K562 (cell line): ENCODE results near the gene CT45A10. TPM values are rescaled to one million over a fixed set of nuclear protein-coding genes. Genes with fewer than 3 reads are reported as not detected.
A peak's percentile ranks its signal among the peaks of the same experiment; 100 is the strongest.

ENCODE experiments used
- ATAC-seq: fragments of 200-7000 bp; cut with Tn5 transposase; 3 replicates; pipeline ENCODE4 v1.9.1; 2020; ENCODE audit warnings: moderate library complexity
- Bru-seq: library from RNA; stranded (reverse); fragments of 400-500 nt; gene quantifications from one replicate; lab custom pipeline; 2021; lab: Mats Ljungman, UMichigan
- BruChase-seq, 2 experiments: library from RNA; stranded (reverse); fragments of 400-500 nt; gene quantifications; one replicate each; lab custom pipeline; 2021; lab: Mats Ljungman, UMichigan
- BruUV-seq: library from RNA; stranded (reverse); fragments of 400-500 nt; replicated peaks from 2 replicates; lab custom pipeline; 2021; lab: Mats Ljungman, UMichigan
- CTCF ChIA-PET: fragments of 300-600 bp; formaldehyde crosslinking; extraction: SDS; loops from one replicate; lab custom pipeline; 2021; ENCODE audit warnings: low intra/inter-chr PET ratio; lab: Yijun Ruan, JAX
- POLR2A ChIA-PET: fragments of 300-600, 350-650 bp; sonication (Branson Sonifier 250); formaldehyde crosslinking; extraction: SDS; loops from one replicate; lab custom pipeline; 2021; ENCODE audit warnings: antibody characterized with exemption, inconsistent platforms; lab: Yijun Ruan, JAX
- DNase-seq, 4 experiments: peaks; one replicate each; pipeline versions ENCODE4 v3.0.0 to v3.0.0-alpha.2; 2011 to 2018; ENCODE audit warnings: low spot score in 3 of 4, mixed read lengths in 3 of 4; ENCODE audit errors: extremely low read depth in 1 of 4
- FAIRE-seq: peaks from 2 replicates; lab custom pipeline; 2011; peaks lifted over from hg19 to GRCh38; lab: Jason Lieb, UNC
- H2AFZ ChIP-seq: 2 replicates; pipeline ENCODE4 v1.6.0; 2011; ENCODE audit warnings: low read depth, low read length, control low read depth, inconsistent platforms
- H3K27ac ChIP-seq: fragments of 200-600 bp; 3 replicates; pipeline ENCODE4 v1.8.0; 2011; ENCODE audit warnings: low read depth, mild to moderate bottlenecking, control low read depth, inconsistent platforms, low read length, moderate library complexity, mixed read lengths; ENCODE audit errors: extremely low read depth
- H3K27me3 ChIP-seq, 2 experiments: fragments of 300-600 bp in 1 of 2; 2 replicates in 1 of 2; 3 replicates in 1 of 2; pipeline versions ENCODE4 v1.6.0 to v1.8.0; 2011; ENCODE audit warnings: inconsistent platforms in 2 of 2, low read length in 2 of 2, mild to moderate bottlenecking in 1 of 2, mixed read lengths in 1 of 2, moderate library complexity in 1 of 2; ENCODE audit not compliant: control insufficient read depth in 2 of 2, insufficient read depth in 2 of 2
- H3K36me3 ChIP-seq: fragments of 300-600 bp; 3 replicates; pipeline ENCODE4 v1.8.0; 2011; ENCODE audit warnings: mild to moderate bottlenecking, low read length, inconsistent platforms; ENCODE audit not compliant: control insufficient read depth, insufficient read depth
- H3K4me1 ChIP-seq, 2 experiments: fragments of 200-600 bp in 1 of 2; replicated peaks in 1 of 2; 2 replicates in 1 of 2; 3 replicates in 1 of 2; pipeline versions ENCODE4 v1.5.1 to v1.8.0; 2011; ENCODE audit warnings: inconsistent platforms in 2 of 2, low read length in 2 of 2, mild to moderate bottlenecking in 1 of 2, mixed read lengths in 1 of 2, moderate library complexity in 1 of 2; ENCODE audit not compliant: control insufficient read depth in 2 of 2, insufficient read depth in 2 of 2
- H3K4me2 ChIP-seq: 2 replicates; pipeline ENCODE4 v1.6.1; 2011; ENCODE audit warnings: low read length, control low read depth, inconsistent platforms, mixed read lengths; ENCODE audit not compliant: insufficient read depth
- H3K4me3 ChIP-seq: fragments of 200-600 bp; sonication (generic), shearing (Covaris generic); 2 replicates; pipeline ENCODE4 v1.5.1; 2016; ENCODE audit warnings: control low read depth, inconsistent platforms
- H3K79me2 ChIP-seq: fragments of 200-600 bp; 3 replicates; pipeline ENCODE4 v1.8.0; 2011; ENCODE audit warnings: low read length, inconsistent platforms; ENCODE audit not compliant: control insufficient read depth, insufficient read depth
- H3K9ac ChIP-seq, 2 experiments: 2 replicates each; pipeline versions ENCODE4 v1.6.0 to v1.6.1; 2011; ENCODE audit warnings: low read depth in 2 of 2, low read length in 2 of 2, control low read depth in 1 of 2, inconsistent platforms in 1 of 2, mild to moderate bottlenecking in 1 of 2, mixed read lengths in 1 of 2; ENCODE audit not compliant: insufficient read depth in 1 of 2
- H3K9me1 ChIP-seq: one replicate; pipeline ENCODE4 v1.6.0; 2011; ENCODE audit warnings: inconsistent platforms, mild to moderate bottlenecking, low read length, moderate library complexity; ENCODE audit not compliant: control insufficient read depth, insufficient read depth
- H3K9me3 ChIP-seq: replicated peaks from 2 replicates; pipeline ENCODE4 v1.5.1; 2011; ENCODE audit warnings: low read depth, low read length, inconsistent platforms; ENCODE audit not compliant: control insufficient read depth, insufficient read depth
- H4K20me1 ChIP-seq: replicated peaks from 2 replicates; pipeline ENCODE4 v1.6.1; 2011; ENCODE audit warnings: low read length, inconsistent platforms, mixed read lengths; ENCODE audit not compliant: control insufficient read depth, insufficient read depth
- NCOA1 ChIP-seq: fragments of 450-650 bp; IDR thresholded peaks from 2 replicates; pipeline ENCODE4 v1.6.1; 2016; ENCODE audit warnings: low read depth
- NRF1 ChIP-seq, 2 experiments: fragments of 450-650 bp; IDR thresholded peaks in 1 of 2; conservative IDR thresholded peaks in 1 of 2; 2 replicates each; pipeline ENCODE4 v1.6.1; 2014; ENCODE audit warnings: mild to moderate bottlenecking in 2 of 2
- SMAD4 ChIP-seq: fragments of 250-450 bp; sonication (Bioruptor Pico); conservative IDR thresholded peaks from 2 replicates; pipeline ENCODE4 v1.8.0; 2021; ENCODE audit warnings: inconsistent platforms, mild to moderate bottlenecking, moderate library complexity
- WGBS: fragments of 100-300 bp; shearing (Covaris generic); methylation state at CpG from one replicate; pipeline ENCODE4 v1.1.6; 2016; ENCODE audit warnings: low coverage, mixed read lengths; ENCODE audit not compliant: insufficient coverage; ENCODE audit errors: missing lambda C conversion rate; 5-methylcytosine and 5-hydroxymethylcytosine counted together
- in situ Hi-C: fragments of 300-500 bp; cut with MboI; formaldehyde crosslinking; loops from 4 replicates; pipeline ENCODE4 v1.15.0; 2018; ENCODE audit warnings: inconsistent platforms, mixed read lengths
- intact Hi-C: fragments of 100-400 bp; cut with micrococcal nuclease; formaldehyde crosslinking; loops from 2 replicates; pipeline ENCODE4 v1.14.2; 2022
- long read RNA-seq, 3 experiments: library from polyadenylated mRNA in 2 of 3; library from RNA in 1 of 3; unstranded in 2 of 3; stranded (forward) in 1 of 3; transcript quantifications; one replicate each; pipeline ENCODE4 v2.0.0, GENCODE V29; 2019 to 2022
- polyA minus RNA-seq, 3 experiments: library from RNA; depleted of rRNA, polyadenylated mRNA; stranded (reverse); fragments of >200 nt; gene quantifications; 2 replicates each; pipeline ENCODE4 v1.2.3, GENCODE V29; 2011
- polyA plus RNA-seq, 8 experiments: library from polyadenylated mRNA; depleted of rRNA in 4 of 8; stranded (reverse) in 5 of 8; unstranded in 3 of 8; fragments of >200 nt; fragmentation: Nextera tagmentation in 2 of 8; fragmentation: Illumina TruSeq in 1 of 8; extraction: Ambion mirVana in 2 of 8; extraction: Trizol in 1 of 8; gene quantifications; 2 replicates each; pipeline versions ENCODE4 v1.2.1 to v1.2.3, GENCODE V29; 2011 to 2014; ENCODE audit warnings: inconsistent platforms in 1 of 8, missing spikeins in 1 of 8
- total RNA-seq, 7 experiments: library from RNA; depleted of rRNA in 6 of 7; stranded (reverse); fragments of >200 nt in 6 of 7; fragmentation: Illumina TruSeq in 2 of 7; extraction: Trizol in 2 of 7; gene quantifications; 2 replicates each; pipeline versions ENCODE4 v1.2.1 to v1.2.3, GENCODE V29; 2011 to 2021; ENCODE audit warnings: low replicate concordance in 1 of 7
- TF ChIP-seq, protein P1 (sequence below): fragments of 250-450 bp; sonication (Bioruptor Pico); IDR thresholded peaks from 2 replicates; pipeline ENCODE4 v1.5.1; 2021; ENCODE audit warnings: mild to moderate bottlenecking
- TF ChIP-seq, protein P2 (sequence below), 2 experiments: fragments of 450-650 bp; formaldehyde crosslinking in 1 of 2; IDR thresholded peaks; 2 replicates each; pipeline versions ENCODE4 v1.4.0 to v1.6.1; 2014 to 2020; ENCODE audit warnings: mild to moderate bottlenecking in 2 of 2, borderline replicate concordance in 1 of 2, low read depth in 1 of 2

CT45A10 gene, protein sequence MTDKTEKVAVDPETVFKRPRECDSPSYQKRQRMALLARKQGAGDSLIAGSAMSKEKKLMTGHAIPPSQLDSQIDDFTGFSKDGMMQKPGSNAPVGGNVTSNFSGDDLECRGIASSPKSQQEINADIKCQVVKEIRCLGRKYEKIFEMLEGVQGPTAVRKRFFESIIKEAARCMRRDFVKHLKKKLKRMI
- 21.4 and 34.3 TPM in 2 replicates for total RNA-seq (2011; cell fraction: chromatin; rRNA removed; ENCODE audit: low replicate concordance)
- total RNA-seq (2011; cell fraction: nucleolus; rRNA removed) = 19.1 and 19.5 TPM in 2 replicates
- total RNA-seq (2011; cell fraction: nucleoplasm; rRNA removed) = 20.0 and 34.4 TPM in 2 replicates
- total RNA-seq (2014; rRNA removed) = 75.2 and 78.1 TPM in 2 replicates
- 175 and 188 TPM in 2 replicates for total RNA-seq (2014; rRNA removed; fragmentation: Illumina TruSeq; extraction: Trizol)
- 102 and 109 TPM in 2 replicates for total RNA-seq (2015; rRNA removed; fragmentation: Illumina TruSeq; extraction: Trizol)
- total RNA-seq (2021) = 107 and 108 TPM in 2 replicates
- polyA plus RNA-seq (2011; rRNA removed) = 60.7 and 80.9 TPM in 2 replicates
- 18.5 and 22.3 TPM in 2 replicates for polyA plus RNA-seq (2011; cell fraction: cytosol; rRNA removed)
- polyA plus RNA-seq (2011; cell fraction: nucleus; rRNA removed) = 8.7 and 9.7 TPM in 2 replicates
- 31.8 and 77.3 TPM in 2 replicates for polyA plus RNA-seq (2012)
- polyA plus RNA-seq (2014; fragmentation: Illumina TruSeq; extraction: Trizol) = 79.4 and 91.9 TPM in 2 replicates
- polyA plus RNA-seq (2014; fragmentation: Nextera tagmentation; extraction: Ambion mirVana) = 100 to 1,000 TPM; 114 to 118 TPM
- polyA plus RNA-seq (2014; rRNA removed) = 70.2 and 83.0 TPM in 2 replicates
- 327 and 363 TPM in 2 replicates for polyA minus RNA-seq (2011; rRNA and poly(A)+ RNA removed)
- polyA minus RNA-seq (2011; cell fraction: cytosol; rRNA and poly(A)+ RNA removed) = 69.1 and 112 TPM in 2 replicates
- polyA minus RNA-seq (2011; cell fraction: nucleus; rRNA and poly(A)+ RNA removed) = 18.7 and 48.4 TPM in 2 replicates
- Bru-seq, nascent RNA = percentile 67 among the genes with signal in this experiment
- BruChase-seq, experiment 1, labeled RNA remaining after a 2-hour chase = percentile 68 among the genes with signal in this experiment
- percentile 67 among the genes with signal in this experiment for BruChase-seq, experiment 2, labeled RNA remaining after a 6-hour chase
- long read RNA-seq, experiment 1, partial matches to known transcripts = 0 of 3 reads
- long read RNA-seq, experiment 1, other reads (novel, unspliced or antisense) = 1 of 3 reads
- long read RNA-seq, experiment 2, transcript CT45A10-202 (4 exons, 578 nt) = major isoform, 10 of 43 reads
- long read RNA-seq, experiment 2, partial matches to known transcripts = 1 of 43 reads
- long read RNA-seq, experiment 2, other reads (novel, unspliced or antisense) = 31 of 43 reads
- long read RNA-seq, experiment 3, partial matches to known transcripts = 1 of 40 reads
- long read RNA-seq, experiment 3, other reads (novel, unspliced or antisense) = 38 of 40 reads

DNA sequence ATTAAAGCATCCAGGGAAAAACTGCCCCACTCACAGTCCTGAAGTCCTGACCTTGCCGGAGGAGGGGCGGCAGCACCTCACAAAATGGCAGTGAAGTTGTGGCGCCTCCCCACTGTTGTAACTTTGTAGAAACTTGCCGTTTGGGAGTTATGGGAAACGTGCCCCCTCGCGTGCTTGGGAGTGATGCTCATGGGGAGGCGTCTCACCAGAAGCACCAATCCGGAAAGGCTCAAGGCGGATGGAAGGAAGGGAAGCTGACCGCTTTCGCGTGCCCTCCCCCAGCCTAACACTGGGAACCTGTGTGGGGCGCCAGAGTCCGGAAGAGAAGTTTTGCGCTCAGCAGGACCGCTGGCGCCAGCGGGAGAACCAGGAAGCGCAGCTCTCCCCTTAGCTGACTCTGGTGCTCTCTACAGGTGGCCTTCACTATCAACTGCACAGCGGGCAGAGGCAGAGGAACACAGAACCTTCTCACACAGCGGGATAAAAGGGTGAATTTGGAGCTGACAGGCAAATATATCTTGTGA is at the start of gene CT45A10, which contains the start of gene SAGE1:
Gene CT45A10 (minus strand): TSS at position 151 of the 524 bp plus-strand sequence. CDS start 8,100 bp downstream, outside the sequence.
Gene SAGE1 (plus strand): TSS at position 423 of the 524 bp plus-strand sequence. CDS start 2,527 bp downstream, outside the sequence.
- Histone ChIP-seq H3K27me3 (no peaks in the 10 kb centered on the region), H3K4me3 (peak within 1 kb of the TSS; percentile 69), H3K4me1 (peaks cover 0 to 5% of the 10 kb centered on the region in 2 experiments; a peak in 2 of 5 replicates), H4K20me1 (no peaks in the 10 kb centered on the region), H3K36me3 (peaks cover 17% of the 10 kb centered on the region; the same call in 1 of the 3 replicates), H3K4me2 (peak within 1 kb of the TSS; percentile 81), H3K9me3 (peaks cover 9% of the 10 kb centered on the region; the same call in 1 of the 2 replicates), H3K9ac (peak within 1 kb of the TSS; percentile 94 to 95), H3K9me1 (no peaks in the 10 kb centered on the region), H2AFZ (peak within 1 kb of the TSS; percentile 88), H3K79me2 (peaks cover 58% of the 10 kb centered on the region), H3K27ac (peak within 1 kb of the TSS; percentile 95)
- CTCF ChIA-PET = no interaction called here
- ATAC-seq (peak; percentile 95), FAIRE-seq (peak; percentile 97), DNase-seq (peak; percentile 73 to 96 (median 79))
- in situ Hi-C loops = no loop called here
- 0% methylated on average over 12 of the region's 22 CpGs for WGBS
- POLR2A ChIA-PET = interaction anchor here (0.8 to 1.4 kb wide), 3 partner anchors 21 to 269 kb away, joined by 3 to 5 read pairs (median 4); no protein-coding TSS in a partner anchor
- BruUV-seq = no TSS peak
- intact Hi-C loops = no loop called here
- TF ChIP-seq, protein P1, sequence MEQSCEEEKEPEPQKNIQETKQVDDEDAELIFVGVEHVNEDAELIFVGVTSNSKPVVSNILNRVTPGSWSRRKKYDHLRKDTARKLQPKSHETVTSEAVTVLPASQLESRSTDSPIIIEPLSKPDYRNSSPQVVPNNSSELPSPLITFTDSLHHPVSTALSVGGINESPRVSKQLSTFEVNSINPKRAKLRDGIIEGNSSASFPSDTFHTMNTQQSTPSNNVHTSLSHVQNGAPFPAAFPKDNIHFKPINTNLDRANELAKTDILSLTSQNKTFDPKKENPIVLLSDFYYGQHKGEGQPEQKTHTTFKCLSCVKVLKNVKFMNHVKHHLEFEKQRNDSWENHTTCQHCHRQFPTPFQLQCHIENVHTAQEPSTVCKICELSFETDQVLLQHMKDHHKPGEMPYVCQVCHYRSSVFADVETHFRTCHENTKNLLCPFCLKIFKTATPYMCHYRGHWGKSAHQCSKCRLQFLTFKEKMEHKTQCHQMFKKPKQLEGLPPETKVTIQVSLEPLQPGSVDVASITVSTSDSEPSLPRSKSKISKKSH (CRISPR knock-in tag) = no peak
- peak; percentile 69 to 76 for TF ChIP-seq NRF1 (conservative IDR thresholded peaks at IDR 0.05 in 1 of 2, IDR thresholded peaks at IDR 0.05 in 1 of 2)
- TF ChIP-seq SMAD4 = peak; percentile 72
- TF ChIP-seq NCOA1 = no peak
- TF ChIP-seq, protein P2, sequence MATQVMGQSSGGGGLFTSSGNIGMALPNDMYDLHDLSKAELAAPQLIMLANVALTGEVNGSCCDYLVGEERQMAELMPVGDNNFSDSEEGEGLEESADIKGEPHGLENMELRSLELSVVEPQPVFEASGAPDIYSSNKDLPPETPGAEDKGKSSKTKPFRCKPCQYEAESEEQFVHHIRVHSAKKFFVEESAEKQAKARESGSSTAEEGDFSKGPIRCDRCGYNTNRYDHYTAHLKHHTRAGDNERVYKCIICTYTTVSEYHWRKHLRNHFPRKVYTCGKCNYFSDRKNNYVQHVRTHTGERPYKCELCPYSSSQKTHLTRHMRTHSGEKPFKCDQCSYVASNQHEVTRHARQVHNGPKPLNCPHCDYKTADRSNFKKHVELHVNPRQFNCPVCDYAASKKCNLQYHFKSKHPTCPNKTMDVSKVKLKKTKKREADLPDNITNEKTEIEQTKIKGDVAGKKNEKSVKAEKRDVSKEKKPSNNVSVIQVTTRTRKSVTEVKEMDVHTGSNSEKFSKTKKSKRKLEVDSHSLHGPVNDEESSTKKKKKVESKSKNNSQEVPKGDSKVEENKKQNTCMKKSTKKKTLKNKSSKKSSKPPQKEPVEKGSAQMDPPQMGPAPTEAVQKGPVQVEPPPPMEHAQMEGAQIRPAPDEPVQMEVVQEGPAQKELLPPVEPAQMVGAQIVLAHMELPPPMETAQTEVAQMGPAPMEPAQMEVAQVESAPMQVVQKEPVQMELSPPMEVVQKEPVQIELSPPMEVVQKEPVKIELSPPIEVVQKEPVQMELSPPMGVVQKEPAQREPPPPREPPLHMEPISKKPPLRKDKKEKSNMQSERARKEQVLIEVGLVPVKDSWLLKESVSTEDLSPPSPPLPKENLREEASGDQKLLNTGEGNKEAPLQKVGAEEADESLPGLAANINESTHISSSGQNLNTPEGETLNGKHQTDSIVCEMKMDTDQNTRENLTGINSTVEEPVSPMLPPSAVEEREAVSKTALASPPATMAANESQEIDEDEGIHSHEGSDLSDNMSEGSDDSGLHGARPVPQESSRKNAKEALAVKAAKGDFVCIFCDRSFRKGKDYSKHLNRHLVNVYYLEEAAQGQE (IDR thresholded peaks at IDR 0.05; ENCODE audit: borderline replicate concordance) = peak; percentile 71
- TF ChIP-seq, protein P2 (CRISPR knock-in tag; IDR thresholded peaks at IDR 0.05; ENCODE audit: low read depth) = no peak
